MM.1S (cell line): ENCODE measurements around the gene LDLRAD4.

ENCODE experiments used
- CTCF ChIP-seq: fragments of 300-600 bp; sonication (generic); IDR thresholded peaks from 2 replicates; pipeline ENCODE4 v1.5.1; 2016; ENCODE audit warnings: antibody characterized with exemption, low read length, mixed read lengths
- EZH2 ChIP-seq: fragments of 300-600 bp; sonication (generic); optimal IDR thresholded peaks from 2 replicates; pipeline ENCODE3; 2017; ENCODE audit warnings: low read depth, mild to moderate bottlenecking, antibody characterized with exemption, low read length, mixed read lengths
- EZH2phosphoT487 ChIP-seq: fragments of 300-600 bp; sonication (generic); IDR thresholded peaks from 2 replicates; pipeline ENCODE4 v1.6.1; 2018; ENCODE audit warnings: antibody characterized with exemption, low read length

- TF ChIP-seq CTCF (no peak), EZH2 (no peak), EZH2phosphoT487 (no peak)
Observed at GRCh38 chr18:13445241-13445897, 226.8 kb downstream of the LDLRAD4 start.
